Lower lobe of right lung (tissue), 2 donors: Measurements from ENCODE around the gene CAMSAP2. TPM values are rescaled to one million over a fixed set of nuclear protein-coding genes. Genes with fewer than 3 reads are reported as not detected.

ENCODE experiments used
- ATAC-seq, 2 donors: fragments of 200-7000 bp; cut with Tn5 transposase; one replicate each; pipeline ENCODE4 v1.9.1; 2020 to 2022; ENCODE audit warnings: mild to moderate bottlenecking in 2 of 2, moderate library complexity in 2 of 2
- DNase-seq: peaks from one replicate; pipeline ENCODE4 v3.0.0-alpha.2; 2020
- H3K27ac ChIP-seq: fragments of 200-600 bp; one replicate; pipeline ENCODE4 v1.8.0; 2022
- H3K27me3 ChIP-seq: fragments of 200-600 bp; one replicate; pipeline ENCODE4 v1.8.0; 2022; ENCODE audit warnings: low read depth
- H3K36me3 ChIP-seq: fragments of 200-600 bp; one replicate; pipeline ENCODE4 v1.8.0; 2022; ENCODE audit warnings: mild to moderate bottlenecking
- H3K4me1 ChIP-seq: fragments of 200-600 bp; one replicate; pipeline ENCODE4 v1.8.0; 2022
- H3K4me3 ChIP-seq: fragments of 200-600 bp; one replicate; pipeline ENCODE4 v1.8.0; 2022; ENCODE audit warnings: mild to moderate bottlenecking
- H3K9me3 ChIP-seq: fragments of 200-600 bp; one replicate; pipeline ENCODE4 v1.8.0; 2022
- CTCF ChIP-seq: fragments of 200-600 bp; IDR thresholded peaks from one replicate; pipeline ENCODE4 v1.8.0; 2022; ENCODE audit warnings: antibody characterized with exemption, mild to moderate bottlenecking
- intact Hi-C: fragments of 100-400 bp; cut with DNase I; formaldehyde crosslinking; loops from one replicate; pipeline ENCODE4 v1.11.0; 2022
- total RNA-seq: library from RNA; stranded (reverse); fragmentation: NEBNext Ultra II Directional; extraction: Animal tissue kit (Norgen Biotek cat#: 25700); gene quantifications from one replicate; pipeline ENCODE4 v1.2.1, GENCODE V29; 2021
- donor health status: DM: no; HTN: yes; CAD: no; lungs with severe emphysema.

The CAMSAP2 gene
- total RNA-seq, 1 donor from 2014 or later: 30.7 TPM

- no peaks in the 10 kb centered on the region for H3K4me1 ChIP-seq
- intact Hi-C loops: no loop called here
- no peaks in the 10 kb centered on the region for H3K9me3 ChIP-seq
- no peaks in the 10 kb centered on the region for H3K27me3 ChIP-seq
- no peak overlapping the region for H3K27ac ChIP-seq
- no peaks in the 10 kb centered on the region for H3K36me3 ChIP-seq
- ATAC-seq (peak in 1 of 2 donors; percentile 28), DNase-seq (no peak)
- no peak overlapping the region for H3K4me3 ChIP-seq
- TF ChIP-seq CTCF: no peak
These were observed 166.8 kb downstream of the CAMSAP2 start for GRCh38 chr1:200905411-200906052.

- intact Hi-C loops: no loop called here
- Histone ChIP-seq H3K4me3 (no peak overlapping the region), H3K27ac (no peak overlapping the region), H3K9me3 (no peaks in the 10 kb centered on the region), H3K36me3 (no peaks in the 10 kb centered on the region), H3K4me1 (no peaks in the 10 kb centered on the region), H3K27me3 (no peaks in the 10 kb centered on the region)
- DNase-seq (no peak), ATAC-seq (no peak)
- TF ChIP-seq CTCF: no peak
These were observed 167.8 kb downstream of the CAMSAP2 start for GRCh38 chr1:200906491-200906890.

GRCh38 chr1:200907611-200908097, 169.0 kb downstream of the CAMSAP2 start:
- no peaks in the 10 kb centered on the region for H3K36me3 ChIP-seq
- DNase-seq: no peak
- no peak overlapping the region for H3K27ac ChIP-seq
- no peaks in the 10 kb centered on the region for H3K9me3 ChIP-seq
- ATAC-seq: no peak
- no peaks in the 10 kb centered on the region for H3K27me3 ChIP-seq
- TF ChIP-seq CTCF: no peak
- no peaks in the 10 kb centered on the region for H3K4me1 ChIP-seq
- intact Hi-C loops: no loop called here
- H3K4me3 ChIP-seq: no peak overlapping the region

- Histone ChIP-seq H3K4me1 (no peaks in the 10 kb centered on the region), H3K27ac (no peak overlapping the region), H3K4me3 (no peak overlapping the region), H3K9me3 (no peaks in the 10 kb centered on the region), H3K36me3 (no peaks in the 10 kb centered on the region), H3K27me3 (no peaks in the 10 kb centered on the region)
- ATAC-seq: no peak
- TF ChIP-seq CTCF: no peak
- intact Hi-C loops: no loop called here
- no peak for DNase-seq
These were observed 169.6 kb downstream of the CAMSAP2 start for GRCh38 chr1:200908191-200908868.

GRCh38 chr1:200909071-200909470, 170.4 kb downstream of the CAMSAP2 start:
- Histone ChIP-seq H3K4me3 (no peak overlapping the region), H3K4me1 (no peaks in the 10 kb centered on the region), H3K27ac (no peak overlapping the region), H3K27me3 (no peaks in the 10 kb centered on the region), H3K36me3 (no peaks in the 10 kb centered on the region), H3K9me3 (no peaks in the 10 kb centered on the region)
- intact Hi-C loops: no loop called here
- no peak for TF ChIP-seq CTCF
- no peak for DNase-seq
- ATAC-seq: no peak
